ENCODE results near the gene MIPOL1.

DNA sequence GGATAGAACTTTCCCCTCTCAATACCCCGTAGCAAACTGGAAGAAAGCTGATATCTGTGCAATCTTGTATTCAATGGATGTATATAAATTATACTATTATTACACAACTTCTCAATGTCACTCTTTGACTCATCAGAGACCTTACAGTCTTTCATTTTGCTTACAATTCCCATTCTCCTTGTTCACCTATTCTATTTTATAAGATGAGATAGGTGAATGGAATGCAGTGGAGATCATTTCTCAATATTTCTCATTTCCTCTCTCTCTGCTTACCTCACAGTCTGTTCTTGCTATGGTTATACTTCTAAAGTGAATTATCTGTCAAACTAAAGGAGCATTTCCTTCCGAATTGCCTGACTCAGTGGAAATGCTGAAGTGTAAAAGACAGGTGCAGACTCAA lies 382.4 kb downstream of the MIPOL1 start:
- no peak for TF ChIP-seq EP300 (IDR thresholded peaks at IDR 0.05)
- TF ChIP-seq, protein P1, sequence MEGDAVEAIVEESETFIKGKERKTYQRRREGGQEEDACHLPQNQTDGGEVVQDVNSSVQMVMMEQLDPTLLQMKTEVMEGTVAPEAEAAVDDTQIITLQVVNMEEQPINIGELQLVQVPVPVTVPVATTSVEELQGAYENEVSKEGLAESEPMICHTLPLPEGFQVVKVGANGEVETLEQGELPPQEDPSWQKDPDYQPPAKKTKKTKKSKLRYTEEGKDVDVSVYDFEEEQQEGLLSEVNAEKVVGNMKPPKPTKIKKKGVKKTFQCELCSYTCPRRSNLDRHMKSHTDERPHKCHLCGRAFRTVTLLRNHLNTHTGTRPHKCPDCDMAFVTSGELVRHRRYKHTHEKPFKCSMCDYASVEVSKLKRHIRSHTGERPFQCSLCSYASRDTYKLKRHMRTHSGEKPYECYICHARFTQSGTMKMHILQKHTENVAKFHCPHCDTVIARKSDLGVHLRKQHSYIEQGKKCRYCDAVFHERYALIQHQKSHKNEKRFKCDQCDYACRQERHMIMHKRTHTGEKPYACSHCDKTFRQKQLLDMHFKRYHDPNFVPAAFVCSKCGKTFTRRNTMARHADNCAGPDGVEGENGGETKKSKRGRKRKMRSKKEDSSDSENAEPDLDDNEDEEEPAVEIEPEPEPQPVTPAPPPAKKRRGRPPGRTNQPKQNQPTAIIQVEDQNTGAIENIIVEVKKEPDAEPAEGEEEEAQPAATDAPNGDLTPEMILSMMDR (IDR thresholded peaks at IDR 0.05), result no peak
- TF ChIP-seq POLR2A (IDR thresholded peaks at IDR 0.05), result no peak
